ENCODE data around the gene TRPM5. TPM values are rescaled to one million over a fixed set of nuclear protein-coding genes. Genes with fewer than 3 reads are reported as not detected.

Gene TRPM5
- total RNA-seq, 2 experiments from 2014 or later, result not detected

GRCh38 chr11:2465202-2466068 lies 21.1 kb upstream of the TRPM5 start:
- Histone ChIP-seq H3K4me1 (ENCODE audit: insufficient read depth, low read length, poor library complexity, severe bottlenecking) (no peaks in the 10 kb centered on the region), H3K9me2 (ENCODE audit: insufficient read depth, low read length) (no peaks in the 10 kb centered on the region), H4K20me1 (ENCODE audit: insufficient read depth, low read length) (no peaks in the 10 kb centered on the region), H3K79me2 (ENCODE audit: insufficient read depth, low read depth, low read length) (no peaks in the 10 kb centered on the region), H3K36me3 (ENCODE audit: insufficient read depth, low read length) (no peaks in the 10 kb centered on the region), H2AFZ (ENCODE audit: low read length) (no peak overlapping the region), H3K27ac (ENCODE audit: low read depth, low read length, poor library complexity, severe bottlenecking) (no peak overlapping the region), H3K4me3 (ENCODE audit: low read depth, low read length, poor library complexity, severe bottlenecking) (no peak overlapping the region), H3K9me3 (ENCODE audit: low read length) (no peaks in the 10 kb centered on the region), H3K4me2 (ENCODE audit: low read length) (no peak overlapping the region)
- TF ChIP-seq CTCF (conservative IDR thresholded peaks at IDR 0.05; ENCODE audit: low read length) (no peak), EZH2phosphoT487 (IDR thresholded peaks at IDR 0.05; ENCODE audit: borderline replicate concordance, low read depth, low read length) (no peak)
- intact Hi-C loops (cut with micrococcal nuclease; ENCODE audit: unreplicated experiment), result no loop called here
- no TSS peak for BruUV-seq (replicated peaks)
- ChIA-PET POLR2A (no interaction called here), CTCF (ENCODE audit: unreplicated experiment) (no interaction called here)
- no peak for DNase-seq (ENCODE audit: low spot score)

- H3K4me2 ChIP-seq (ENCODE audit: low read length), result no peak overlapping the region
- no peaks in the 10 kb centered on the region for H3K79me2 ChIP-seq (ENCODE audit: insufficient read depth, low read depth, low read length)
- DNase-seq (ENCODE audit: low spot score), result no peak
- TF ChIP-seq EZH2phosphoT487 (IDR thresholded peaks at IDR 0.05; ENCODE audit: borderline replicate concordance, low read depth, low read length) (no peak), CTCF (conservative IDR thresholded peaks at IDR 0.05; ENCODE audit: low read length) (no peak)
- no peaks in the 10 kb centered on the region for H3K36me3 ChIP-seq (ENCODE audit: insufficient read depth, low read length)
- H3K9me3 ChIP-seq (ENCODE audit: low read length), result no peaks in the 10 kb centered on the region
- CTCF ChIA-PET (ENCODE audit: unreplicated experiment), result no interaction called here
- H3K27ac ChIP-seq (ENCODE audit: low read depth, low read length, poor library complexity, severe bottlenecking), result no peak overlapping the region
- intact Hi-C loops (cut with micrococcal nuclease; ENCODE audit: unreplicated experiment), result no loop called here
- no TSS peak for BruUV-seq (replicated peaks)
- H3K9me2 ChIP-seq (ENCODE audit: insufficient read depth, low read length), result no peaks in the 10 kb centered on the region
- no peak overlapping the region for H3K4me3 ChIP-seq (ENCODE audit: low read depth, low read length, poor library complexity, severe bottlenecking)
- no peaks in the 10 kb centered on the region for H4K20me1 ChIP-seq (ENCODE audit: insufficient read depth, low read length)
- POLR2A ChIA-PET, result no interaction called here
- no peak overlapping the region for H2AFZ ChIP-seq (ENCODE audit: low read length)
- H3K4me1 ChIP-seq (ENCODE audit: insufficient read depth, low read length, poor library complexity, severe bottlenecking), result no peaks in the 10 kb centered on the region
These were observed 20.3 kb upstream of the TRPM5 start for GRCh38 chr11:2464451-2465165.

Measured in OCI-LY7 (cell line).